Neural cell (in vitro differentiated cells): Measurements from ENCODE around the gene GPC5. TPM values are rescaled to one million over a fixed set of nuclear protein-coding genes. Genes with fewer than 3 reads are reported as not detected.

ENCODE experiments used
- H2AFZ ChIP-seq: fragments of 200-600, 300-800 bp; sonication (generic), shearing (Covaris generic); 2 replicates; pipeline ENCODE4 v1.6.0; 2014; ENCODE audit warnings: low read depth, mild to moderate bottlenecking, antibody characterized with exemption, low read length, moderate library complexity
- H3F3A ChIP-seq: fragments of 200-600 bp; shearing (Covaris generic); 2 replicates; pipeline ENCODE4 v1.6.1; 2016; ENCODE audit warnings: mild to moderate bottlenecking, moderate library complexity, mixed read lengths, antibody characterized with exemption, low read length; ENCODE audit not compliant: insufficient read depth, poor library complexity, severe bottlenecking
- H3K27ac ChIP-seq: fragments of 200-600, 300-800 bp; sonication (generic), shearing (Covaris generic); 2 replicates; pipeline ENCODE4 v1.5.1; 2014; ENCODE audit warnings: mild to moderate bottlenecking, low read length, moderate library complexity
- H3K27me3 ChIP-seq: fragments of 300-800, 200-600 bp; sonication (generic), shearing (Covaris generic); 2 replicates; pipeline ENCODE4 v1.6.0; 2014; ENCODE audit warnings: mild to moderate bottlenecking, low read depth, low read length, moderate library complexity; ENCODE audit not compliant: insufficient read depth
- H3K36me3 ChIP-seq: fragments of 300-800, 200-600 bp; sonication (generic), shearing (Covaris generic); 2 replicates; pipeline ENCODE4 v1.5.1; 2014; ENCODE audit warnings: mild to moderate bottlenecking, antibody characterized with exemption, low read length, moderate library complexity; ENCODE audit not compliant: insufficient read depth
- H3K4me2 ChIP-seq: fragments of 300-800, 200-600 bp; sonication (generic), shearing (Covaris generic); 2 replicates; pipeline ENCODE4 v1.6.0; 2014; ENCODE audit warnings: mild to moderate bottlenecking, low read length
- H3K4me3 ChIP-seq: fragments of 300-800, 200-600 bp; sonication (generic), shearing (Covaris generic); 2 replicates; pipeline ENCODE4 v1.5.1; 2014; ENCODE audit warnings: mild to moderate bottlenecking, low read length, moderate library complexity
- H3K79me2 ChIP-seq: fragments of 200-600 bp; shearing (Covaris generic); replicated peaks from 2 replicates; pipeline ENCODE4 v1.6.0; 2014; ENCODE audit warnings: mild to moderate bottlenecking, low read length, moderate library complexity; ENCODE audit not compliant: insufficient read depth
- H3K9ac ChIP-seq: fragments of 300-800, 200-600 bp; sonication (generic), shearing (Covaris generic); 2 replicates; pipeline ENCODE4 v1.6.1; 2016; ENCODE audit warnings: mild to moderate bottlenecking, low read length, mixed read lengths
- H3K9me2 ChIP-seq: fragments of 200-600 bp; shearing (Covaris generic); 2 replicates; pipeline ENCODE4 v1.6.1; 2016; ENCODE audit warnings: mild to moderate bottlenecking, low read length, mixed read lengths; ENCODE audit not compliant: insufficient read depth
- H3K9me3 ChIP-seq: fragments of 200-600, 300-800 bp; sonication (generic), shearing (Covaris generic); 2 replicates; pipeline ENCODE4 v1.6.1; 2016; ENCODE audit warnings: mild to moderate bottlenecking, mixed run types, low read length, moderate library complexity, mixed read lengths
- H4K20me1 ChIP-seq: fragments of 200-600 bp; shearing (Covaris generic); 2 replicates; pipeline ENCODE4 v1.6.1; 2016; ENCODE audit warnings: mild to moderate bottlenecking, mixed run types; ENCODE audit not compliant: insufficient read depth
- CTCF ChIP-seq: fragments of 450-650 bp; IDR thresholded peaks from 2 replicates; pipeline ENCODE4 v1.5.1; 2014; ENCODE audit warnings: antibody characterized with exemption, mild to moderate bottlenecking, moderate library complexity; ENCODE audit not compliant: poor library complexity, severe bottlenecking
- EP300 ChIP-seq: fragments of 450-650 bp; conservative IDR thresholded peaks from 2 replicates; pipeline ENCODE4 v1.6.1; 2014; ENCODE audit warnings: antibody characterized with exemption, mild to moderate bottlenecking, moderate library complexity; ENCODE audit not compliant: poor library complexity, severe bottlenecking
- EZH2 ChIP-seq: fragments of 200-600, 300-800 bp; shearing (Covaris generic), sonication (generic); IDR thresholded peaks from 2 replicates; pipeline ENCODE4 v1.6.1; 2014; ENCODE audit warnings: antibody characterized with exemption, low read length, borderline replicate concordance, mild to moderate bottlenecking; ENCODE audit not compliant: insufficient read depth, poor library complexity, severe bottlenecking
- MXI1 ChIP-seq: fragments of 450-650 bp; conservative IDR thresholded peaks from 2 replicates; pipeline ENCODE4 v1.6.1; 2014; ENCODE audit warnings: antibody characterized with exemption, mild to moderate bottlenecking; ENCODE audit not compliant: poor library complexity, severe bottlenecking
- POLR2AphosphoS5 ChIP-seq: IDR thresholded peaks from 2 replicates; pipeline ENCODE4 v1.6.1; 2012
- RAD21 ChIP-seq: fragments of 450-650 bp; conservative IDR thresholded peaks from 2 replicates; pipeline ENCODE4 v1.6.1; 2014; ENCODE audit warnings: antibody characterized with exemption, mild to moderate bottlenecking, moderate library complexity
- REST ChIP-seq: IDR thresholded peaks from 2 replicates; pipeline ENCODE4 v1.6.1; 2012; ENCODE audit warnings: borderline replicate concordance
- SMC3 ChIP-seq: fragments of 450-650 bp; conservative IDR thresholded peaks from 2 replicates; pipeline ENCODE4 v1.6.1; 2014; ENCODE audit warnings: antibody characterized with exemption, mild to moderate bottlenecking, moderate library complexity; ENCODE audit not compliant: poor library complexity
- TAF1 ChIP-seq: IDR thresholded peaks from 2 replicates; pipeline ENCODE4 v1.6.1; 2012; ENCODE audit warnings: low read depth
- polyA plus RNA-seq: library from polyadenylated mRNA; depleted of rRNA; stranded (reverse); fragments of >200 nt; gene quantifications from 2 replicates; pipeline ENCODE4 v1.2.3, GENCODE V29; 2014

Gene GPC5
- polyA plus RNA-seq, 1 donor from 2014 or later: 5.0 TPM

GRCh38 chr13:92042522-92042921, 644.1 kb downstream of the GPC5 start:
- H4K20me1 ChIP-seq: no peaks in the 10 kb centered on the region
- no peaks in the 10 kb centered on the region for H3K36me3 ChIP-seq
- H3K79me2 ChIP-seq: no peaks in the 10 kb centered on the region
- no peak overlapping the region for H2AFZ ChIP-seq
- no peaks in the 10 kb centered on the region for H3F3A ChIP-seq
- H3K4me3 ChIP-seq: no peak overlapping the region
- H3K27ac ChIP-seq: no peak overlapping the region
- H3K9me2 ChIP-seq: no peaks in the 10 kb centered on the region
- H3K4me2 ChIP-seq: no peak overlapping the region
- no peaks in the 10 kb centered on the region for H3K9me3 ChIP-seq
- no peaks in the 10 kb centered on the region for H3K27me3 ChIP-seq
- no peak for TF ChIP-seq MXI1
- TF ChIP-seq REST: no peak
- no peak for TF ChIP-seq TAF1
- no peak for TF ChIP-seq POLR2AphosphoS5
- TF ChIP-seq CTCF: no peak
- no peak for TF ChIP-seq SMC3
- no peak for TF ChIP-seq RAD21
- TF ChIP-seq EP300: no peak
- no peak for TF ChIP-seq EZH2
- H3K9ac ChIP-seq: no peak overlapping the region

GRCh38 chr13:92044351-92044750, 645.9 kb downstream of the GPC5 start:
- H3K27me3 ChIP-seq: no peaks in the 10 kb centered on the region
- H3K79me2 ChIP-seq: no peaks in the 10 kb centered on the region
- no peak overlapping the region for H3K4me2 ChIP-seq
- no peak overlapping the region for H3K27ac ChIP-seq
- no peaks in the 10 kb centered on the region for H3K36me3 ChIP-seq
- no peaks in the 10 kb centered on the region for H3K9me2 ChIP-seq
- H4K20me1 ChIP-seq: no peaks in the 10 kb centered on the region
- no peak overlapping the region for H3K9ac ChIP-seq
- H3K9me3 ChIP-seq: no peaks in the 10 kb centered on the region
- H3K4me3 ChIP-seq: no peak overlapping the region
- H2AFZ ChIP-seq: no peak overlapping the region
- no peaks in the 10 kb centered on the region for H3F3A ChIP-seq
- no peak for TF ChIP-seq EZH2

- Histone ChIP-seq H2AFZ (no peak overlapping the region), H3K27me3 (no peaks in the 10 kb centered on the region), H3K9me2 (no peaks in the 10 kb centered on the region), H4K20me1 (no peaks in the 10 kb centered on the region), H3K9ac (no peak overlapping the region), H3K4me3 (no peak overlapping the region), H3F3A (no peaks in the 10 kb centered on the region), H3K36me3 (no peaks in the 10 kb centered on the region), H3K27ac (no peak overlapping the region), H3K79me2 (no peaks in the 10 kb centered on the region), H3K4me2 (no peak overlapping the region), H3K9me3 (no peaks in the 10 kb centered on the region)
- TF ChIP-seq EP300 (no peak), SMC3 (no peak), RAD21 (no peak), TAF1 (no peak), EZH2 (no peak), REST (no peak), POLR2AphosphoS5 (no peak), MXI1 (no peak), CTCF (no peak)
Measured at GRCh38 chr13:92054389-92054788, 656.0 kb downstream of the GPC5 start.
